Panc1 (cell line): ENCODE results near the gene FBF1.

Experiments
- CTCF ChIP-seq: fragments of 450-650 bp; IDR thresholded peaks from 2 replicates; pipeline ENCODE4 v1.5.1; 2017; ENCODE audit warnings: mild to moderate bottlenecking
- POLR2AphosphoS5 ChIP-seq: IDR thresholded peaks from 2 replicates; pipeline ENCODE4 v1.6.1; 2012; ENCODE audit warnings: mild to moderate bottlenecking, low read depth, low read length, moderate library complexity
- REST ChIP-seq, 2 experiments: IDR thresholded peaks; 2 replicates each; pipeline ENCODE4 v1.6.1; 2011 to 2012; ENCODE audit warnings: low read depth in 2 of 2, control low read depth in 1 of 2, low read length in 1 of 2, mild to moderate bottlenecking in 1 of 2, moderate library complexity in 1 of 2; ENCODE audit not compliant: insufficient read depth in 1 of 2
- SIN3A ChIP-seq: IDR thresholded peaks from 2 replicates; pipeline ENCODE4 v1.6.1; 2012; ENCODE audit warnings: low read depth, mild to moderate bottlenecking, low read length, moderate library complexity, borderline replicate concordance; ENCODE audit not compliant: insufficient read depth
- TCF7L2 ChIP-seq: IDR thresholded peaks from 2 replicates; pipeline ENCODE4 v1.6.1; 2011; ENCODE audit warnings: mild to moderate bottlenecking, low read depth, low read length, inconsistent platforms

GRCh38 chr17:75933808-75934207 lies 7.0 kb downstream of the FBF1 start:
- TF ChIP-seq CTCF (no peak), POLR2AphosphoS5 (no peak), REST (IDR thresholded peaks at IDR 0.05; ENCODE audit: insufficient read depth in 1 of 2, low read depth in 2 of 2, low read length in 1 of 2) (no peak), SIN3A (no peak), TCF7L2 (no peak)
